HEK293T (cell line): Measurements from ENCODE around the gene PRICKLE2.
A peak's percentile ranks its signal among the peaks of the same experiment; 100 is the strongest.

Experiments used
- CTCF ChIA-PET: fragments of 350-600 bp; formaldehyde crosslinking; extraction: SDS; loops from one replicate; lab custom pipeline; 2021; ENCODE audit warnings: antibody characterized with exemption, inconsistent platforms; lab: Yijun Ruan, JAX
- POLR2A ChIA-PET: fragments of 350-600 bp; formaldehyde crosslinking; extraction: SDS; loops from one replicate; lab custom pipeline; 2020; ENCODE audit warnings: antibody characterized with exemption, inconsistent platforms; lab: Yijun Ruan, JAX
- DNase-seq: peaks from one replicate; pipeline ENCODE4 v3.0.0; 2012; ENCODE audit warnings: mixed read lengths; ENCODE audit errors: extremely low spot score
- ARNT ChIP-seq: fragments of 450-650 bp; IDR thresholded peaks from 2 replicates; pipeline ENCODE4 v1.6.1; 2017; ENCODE audit warnings: mild to moderate bottlenecking
- BHLHE40 ChIP-seq: fragments of 450-650 bp; IDR thresholded peaks from 2 replicates; pipeline ENCODE4 v1.6.1; 2016; ENCODE audit warnings: mild to moderate bottlenecking, moderate library complexity, borderline replicate concordance
- CTBP1 ChIP-seq: fragments of 450-650 bp; IDR thresholded peaks from 2 replicates; pipeline ENCODE4 v1.6.1; 2016; ENCODE audit warnings: borderline replicate concordance
- ELF4 ChIP-seq: fragments of 450-650 bp; IDR thresholded peaks from 2 replicates; pipeline ENCODE4 v1.6.1; 2017; ENCODE audit warnings: antibody characterized with exemption
- FOXA1 ChIP-seq: fragments of 450-650 bp; IDR thresholded peaks from 2 replicates; pipeline ENCODE4 v1.6.1; 2016; ENCODE audit warnings: mild to moderate bottlenecking
- FOXK2 ChIP-seq: fragments of 450-650 bp; IDR thresholded peaks from 2 replicates; pipeline ENCODE4 v1.6.1; 2016; ENCODE audit warnings: mild to moderate bottlenecking
- FOXM1 ChIP-seq: fragments of 450-650 bp; IDR thresholded peaks from 2 replicates; pipeline ENCODE4 v1.6.1; 2017; ENCODE audit warnings: mild to moderate bottlenecking, borderline replicate concordance
- HDGF ChIP-seq: fragments of 450-650 bp; IDR thresholded peaks from 2 replicates; pipeline ENCODE4 v1.6.1; 2017; ENCODE audit warnings: antibody characterized with exemption, borderline replicate concordance
- L3MBTL2 ChIP-seq: fragments of 450-650 bp; conservative IDR thresholded peaks from 2 replicates; pipeline ENCODE4 v1.6.1; 2016; ENCODE audit warnings: mild to moderate bottlenecking
- LEF1 ChIP-seq: fragments of 450-650 bp; IDR thresholded peaks from 2 replicates; pipeline ENCODE4 v1.6.1; 2017; ENCODE audit warnings: mild to moderate bottlenecking, borderline replicate concordance
- NFRKB ChIP-seq: fragments of 450-650 bp; IDR thresholded peaks from 2 replicates; pipeline ENCODE4 v1.6.1; 2016; ENCODE audit warnings: mild to moderate bottlenecking, moderate library complexity
- SP1 ChIP-seq: fragments of 450-650 bp; IDR thresholded peaks from 2 replicates; pipeline ENCODE4 v1.6.1; 2017
- SUZ12 ChIP-seq: fragments of 450-650 bp; IDR thresholded peaks from 2 replicates; pipeline ENCODE4 v1.6.1; 2016; ENCODE audit warnings: mild to moderate bottlenecking
- TARDBP ChIP-seq: fragments of 450-650 bp; IDR thresholded peaks from 2 replicates; pipeline ENCODE4 v1.6.1; 2016
- ZNF384 ChIP-seq: fragments of 450-650 bp; IDR thresholded peaks from 2 replicates; pipeline ENCODE4 v1.6.1; 2016
- TF ChIP-seq, protein P1 (sequence below): fragments of 450-650 bp; IDR thresholded peaks from 2 replicates; pipeline ENCODE4 v1.6.1; 2016

The PRICKLE2 gene

DNA sequence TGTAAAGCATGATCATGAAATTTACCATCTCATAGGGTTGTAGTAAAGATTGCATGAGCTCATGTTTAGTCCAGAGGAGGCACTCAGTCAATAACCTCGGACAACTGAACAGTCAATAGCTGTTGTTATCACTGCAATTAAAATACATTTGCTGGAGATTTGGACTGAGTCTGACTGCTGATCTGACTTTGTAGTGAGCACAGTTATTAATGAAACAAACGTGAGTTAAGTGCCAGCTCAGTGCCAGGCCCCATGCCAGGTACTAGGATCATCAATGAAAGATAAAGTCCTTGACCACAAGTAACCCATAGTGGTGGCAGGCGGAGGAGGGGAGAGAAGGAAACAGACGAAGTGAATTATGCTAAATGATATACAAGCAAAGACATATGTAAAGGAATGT is 43.7 kb upstream of the PRICKLE2 start:
- DNase-seq, result no peak
- CTCF ChIA-PET, result no interaction called here
- TF ChIP-seq FOXM1, result no peak
- TF ChIP-seq SP1, result no peak
- no peak for TF ChIP-seq FOXK2
- POLR2A ChIA-PET, result no interaction called here

DNA sequence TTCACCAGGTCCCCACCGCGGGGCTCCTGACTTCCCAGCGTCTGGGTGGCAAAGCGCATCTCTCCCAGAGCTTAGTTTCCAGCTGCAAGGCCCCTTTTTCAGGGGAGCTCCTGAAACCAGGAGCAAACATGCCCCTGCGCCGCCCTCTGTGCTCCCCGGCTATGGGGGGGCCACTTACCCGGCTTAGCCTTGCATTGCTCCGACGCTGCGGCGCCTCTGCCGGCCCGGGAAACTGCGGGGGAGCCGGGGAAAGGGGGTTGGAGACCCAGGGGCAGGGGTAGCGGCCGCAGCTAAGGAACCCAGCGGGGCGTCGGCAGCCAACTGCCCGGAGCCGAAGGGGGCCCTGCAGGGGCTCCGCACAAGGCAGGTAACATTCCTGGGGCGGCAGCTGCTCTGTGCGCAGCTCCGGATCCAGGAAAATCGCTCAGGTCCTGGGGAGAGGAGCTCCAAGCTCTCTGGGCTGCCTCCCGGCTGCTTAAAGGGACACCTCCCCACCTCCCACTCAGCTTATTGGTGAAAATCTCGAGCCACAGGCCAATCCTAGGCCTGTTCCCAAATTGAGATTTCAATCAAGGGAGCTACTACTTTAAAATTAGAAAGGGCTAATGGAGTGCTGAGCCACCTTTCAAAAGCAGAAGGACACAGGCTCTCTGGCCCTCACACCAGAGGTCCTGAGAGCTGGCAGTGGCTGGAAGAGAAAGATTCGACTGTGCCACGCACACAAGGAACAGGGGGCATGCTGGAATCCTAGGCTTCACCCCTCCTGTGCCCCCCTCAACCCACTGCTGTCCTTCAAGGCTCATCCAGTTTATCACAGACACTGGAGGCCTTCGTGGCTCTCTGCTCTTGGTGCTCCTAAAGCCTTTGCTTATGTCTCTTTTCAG is 42.7 kb upstream of the PRICKLE2 start:
- no peak for TF ChIP-seq FOXA1
- no peak for TF ChIP-seq BHLHE40
- TF ChIP-seq CTBP1, result no peak
- TF ChIP-seq, protein P1, sequence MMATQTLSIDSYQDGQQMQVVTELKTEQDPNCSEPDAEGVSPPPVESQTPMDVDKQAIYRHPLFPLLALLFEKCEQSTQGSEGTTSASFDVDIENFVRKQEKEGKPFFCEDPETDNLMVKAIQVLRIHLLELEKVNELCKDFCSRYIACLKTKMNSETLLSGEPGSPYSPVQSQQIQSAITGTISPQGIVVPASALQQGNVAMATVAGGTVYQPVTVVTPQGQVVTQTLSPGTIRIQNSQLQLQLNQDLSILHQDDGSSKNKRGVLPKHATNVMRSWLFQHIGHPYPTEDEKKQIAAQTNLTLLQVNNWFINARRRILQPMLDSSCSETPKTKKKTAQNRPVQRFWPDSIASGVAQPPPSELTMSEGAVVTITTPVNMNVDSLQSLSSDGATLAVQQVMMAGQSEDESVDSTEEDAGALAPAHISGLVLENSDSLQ, result no peak
- TF ChIP-seq ELF4, result no peak
- TF ChIP-seq FOXK2, result no peak
- TF ChIP-seq LEF1, result no peak
- TF ChIP-seq TARDBP, result no peak
- TF ChIP-seq L3MBTL2, result no peak
- TF ChIP-seq SP1, result no peak
- TF ChIP-seq SUZ12, result no peak
- no peak for TF ChIP-seq HDGF
- TF ChIP-seq ARNT, result no peak
- no peak for TF ChIP-seq ZNF384
- no peak for TF ChIP-seq NFRKB
- TF ChIP-seq FOXM1, result no peak
- ChIA-PET CTCF (interaction anchor here (0.6 kb wide), 1 partner anchor 693 kb away, joined by 3 read pairs; no protein-coding TSS in a partner anchor), POLR2A (no interaction called here)
- DNase-seq, result peak; percentile 25

DNA sequence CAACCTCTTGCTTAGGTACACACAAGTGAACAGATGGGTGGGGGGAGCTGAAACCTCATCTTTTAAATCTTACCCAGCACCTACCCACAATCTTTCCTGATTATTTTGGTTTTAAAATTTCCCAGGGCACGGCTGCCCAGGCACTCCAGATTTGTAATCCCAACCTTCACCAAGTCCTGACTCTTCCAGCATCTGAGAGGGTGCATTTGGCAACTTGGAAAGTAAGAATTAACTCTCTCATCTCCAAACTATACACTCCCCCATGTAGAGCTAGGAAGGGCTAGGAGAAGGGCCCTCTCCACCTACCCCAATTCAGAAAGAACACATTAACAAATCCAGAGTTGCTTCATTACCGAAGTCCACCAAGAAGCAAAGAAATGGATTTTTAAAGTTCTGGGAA is 41.7 kb upstream of the PRICKLE2 start:
- CTCF ChIA-PET, result interaction anchor here (2.1 kb wide), 1 partner anchor 13 kb away, joined by 6 read pairs; no protein-coding TSS in a partner anchor
- DNase-seq, result no peak
- POLR2A ChIA-PET, result no interaction called here
- TF ChIP-seq ELF4, result no peak
- TF ChIP-seq LEF1, result no peak
- TF ChIP-seq TARDBP, result no peak
- no peak for TF ChIP-seq ARNT
- TF ChIP-seq HDGF, result no peak
- TF ChIP-seq, protein P1, result no peak
- no peak for TF ChIP-seq BHLHE40
- no peak for TF ChIP-seq NFRKB
- TF ChIP-seq CTBP1, result no peak
- no peak for TF ChIP-seq SP1
- TF ChIP-seq SUZ12, result no peak

DNA sequence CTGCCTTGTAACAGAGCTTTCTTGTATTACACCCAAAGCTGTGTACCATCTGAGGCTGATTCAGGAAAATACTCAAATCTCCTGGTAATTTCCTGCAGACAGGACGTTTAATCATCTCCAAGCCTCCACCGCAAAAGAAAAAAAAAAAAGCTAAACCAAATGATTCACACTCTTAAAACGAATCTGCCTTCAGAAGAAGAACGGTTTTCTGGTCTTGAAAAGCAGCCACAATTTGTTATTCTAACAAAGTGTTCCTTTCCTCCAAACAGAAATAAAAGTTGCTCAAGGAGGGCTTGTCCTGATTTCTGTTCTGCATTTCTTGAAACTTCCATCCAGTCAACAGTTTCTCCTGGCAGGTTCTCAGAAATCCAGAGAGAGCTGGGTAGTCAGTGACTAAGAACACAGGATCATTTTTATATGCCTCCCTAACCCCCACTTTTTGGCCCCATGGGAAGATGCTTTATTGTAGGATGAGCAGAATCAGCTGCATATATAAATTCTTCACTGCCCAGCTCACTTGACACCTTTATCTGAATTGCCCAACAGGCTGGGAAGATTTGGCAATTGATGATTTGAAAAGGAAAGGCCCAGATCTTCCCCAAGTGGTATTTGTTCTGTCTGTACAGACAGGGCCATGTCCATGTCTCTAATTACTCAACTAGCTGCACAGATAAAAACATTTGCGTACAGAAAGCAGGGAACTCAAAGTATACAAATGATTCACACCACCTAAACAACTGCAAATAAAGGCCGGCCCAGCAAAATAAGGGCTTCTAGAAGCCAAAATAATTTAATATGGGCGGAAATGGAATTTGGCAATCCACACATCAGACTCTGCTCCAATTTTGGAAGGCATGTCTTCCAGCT is 41.0 kb upstream of the PRICKLE2 start:
- TF ChIP-seq HDGF (no peak), NFRKB (no peak), FOXK2 (no peak), SUZ12 (no peak), FOXA1 (no peak), LEF1 (no peak), ZNF384 (no peak), FOXM1 (no peak), L3MBTL2 (no peak), BHLHE40 (no peak), CTBP1 (no peak), TARDBP (no peak), SP1 (no peak), ELF4 (no peak), ARNT (no peak)
- TF ChIP-seq, protein P1, result no peak
- ChIA-PET CTCF (interaction anchor here (2.1 kb wide), 1 partner anchor 12 kb away, joined by 6 read pairs; no protein-coding TSS in a partner anchor), POLR2A (no interaction called here)
- no peak for DNase-seq

DNA sequence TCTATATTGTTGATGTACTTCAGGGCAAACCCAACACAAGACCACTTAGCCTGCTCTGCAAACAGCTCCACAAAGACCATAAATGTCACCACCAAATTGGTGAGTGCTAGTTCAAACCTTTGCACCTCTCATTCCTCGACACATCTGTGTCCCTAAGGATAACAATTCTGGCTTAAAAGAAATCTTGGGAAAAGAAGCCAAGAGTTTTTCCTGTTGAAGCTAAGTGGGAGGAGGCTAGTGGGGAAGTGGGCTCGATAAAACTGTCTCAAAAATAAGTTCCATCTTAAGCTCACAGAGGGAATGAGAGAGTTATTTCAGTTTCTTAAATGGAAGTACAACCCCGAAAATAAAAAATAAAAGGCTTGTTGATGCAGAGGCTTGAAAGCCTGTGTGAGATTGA is 40.4 kb upstream of the PRICKLE2 start:
- no peak for TF ChIP-seq ARNT
- TF ChIP-seq LEF1, result no peak
- no peak for TF ChIP-seq FOXM1
- TF ChIP-seq SP1, result no peak
- TF ChIP-seq ZNF384, result no peak
- TF ChIP-seq ELF4, result no peak
- TF ChIP-seq, protein P1, result no peak
- ChIA-PET CTCF (interaction anchor here (2.1 kb wide), 1 partner anchor 11 kb away, joined by 6 read pairs; no protein-coding TSS in a partner anchor), POLR2A (no interaction called here)
- no peak for DNase-seq
